Lower leg skin (tissue), 4 donors: ENCODE data around the gene TUBGCP6. TPM values are rescaled to one million over a fixed set of nuclear protein-coding genes. Genes with fewer than 3 reads are reported as not detected.

ENCODE experiments used
- DNase-seq, 2 donors: peaks; one replicate each; pipeline ENCODE4 v3.0.0-alpha.2; 2019; ENCODE audit warnings: low spot score in 2 of 2
- H3K4me3 ChIP-seq: fragments of 200-600 bp; sonication (generic); 2 replicates; pipeline ENCODE4 v1.5.1; 2017; ENCODE audit warnings: mild to moderate bottlenecking, low read depth; ENCODE audit not compliant: poor library complexity, severe bottlenecking
- POLR2A ChIP-seq, 2 donors: fragments of 450-650 bp; IDR thresholded peaks; one replicate each; pipeline ENCODE4 v1.6.1; 2016 to 2017; ENCODE audit warnings: antibody characterized with exemption in 2 of 2, mild to moderate bottlenecking in 1 of 2, moderate library complexity in 1 of 2
- WGBS, 2 donors: methylation state at CpG; one replicate each; pipeline ENCODE4 v1.1.5; 2018; 5-methylcytosine and 5-hydroxymethylcytosine counted together
- intact Hi-C: fragments of 100-400 bp; cut with DNase I; formaldehyde crosslinking; loops from one replicate; pipeline ENCODE4 v1.15.0; 2023; ENCODE audit warnings: low total_unique reads
- total RNA-seq, 4 donors: library from RNA; depleted of rRNA; stranded (reverse); fragments of >200 nt; gene quantifications; one replicate each; pipeline ENCODE4 v1.1.0, GENCODE V29; 2016
- TF ChIP-seq, protein P1 (sequence below), 3 donors: fragments of 450-650 bp; IDR thresholded peaks; one replicate each; pipeline ENCODE4 v1.5.1; 2016; ENCODE audit warnings: antibody characterized with exemption in 3 of 3, mild to moderate bottlenecking in 3 of 3, moderate library complexity in 2 of 3

Gene TUBGCP6
- total RNA-seq, 4 donors from 2014 or later = 37.1 to 67.0 (median 52.5) TPM

DNA sequence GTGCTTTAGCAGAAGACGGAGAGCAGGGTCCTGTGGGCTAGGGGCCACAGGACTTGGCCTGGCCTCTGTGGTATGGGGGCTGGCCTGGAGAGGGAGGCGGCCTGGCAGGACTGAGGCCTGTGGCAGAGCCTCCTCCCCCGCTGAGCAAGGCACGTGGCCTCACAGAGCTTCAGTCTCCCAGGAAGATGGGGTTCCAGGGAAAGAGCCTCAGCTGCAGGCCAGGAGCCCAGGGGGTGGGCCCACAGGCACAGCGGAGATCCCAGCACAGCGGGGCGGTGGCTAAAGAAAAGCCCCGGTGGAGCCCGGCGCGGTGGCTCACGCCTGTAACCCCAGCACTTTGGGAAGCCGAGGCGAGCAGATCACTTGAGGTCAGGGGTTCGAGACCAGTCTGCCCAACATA is 14.5 kb upstream of the TUBGCP6 start:
- intact Hi-C loops = no loop called here
- WGBS, 2 donors = 88 to 91% methylated on average over 15 of the region's 15 CpGs
- TF ChIP-seq, protein P1, sequence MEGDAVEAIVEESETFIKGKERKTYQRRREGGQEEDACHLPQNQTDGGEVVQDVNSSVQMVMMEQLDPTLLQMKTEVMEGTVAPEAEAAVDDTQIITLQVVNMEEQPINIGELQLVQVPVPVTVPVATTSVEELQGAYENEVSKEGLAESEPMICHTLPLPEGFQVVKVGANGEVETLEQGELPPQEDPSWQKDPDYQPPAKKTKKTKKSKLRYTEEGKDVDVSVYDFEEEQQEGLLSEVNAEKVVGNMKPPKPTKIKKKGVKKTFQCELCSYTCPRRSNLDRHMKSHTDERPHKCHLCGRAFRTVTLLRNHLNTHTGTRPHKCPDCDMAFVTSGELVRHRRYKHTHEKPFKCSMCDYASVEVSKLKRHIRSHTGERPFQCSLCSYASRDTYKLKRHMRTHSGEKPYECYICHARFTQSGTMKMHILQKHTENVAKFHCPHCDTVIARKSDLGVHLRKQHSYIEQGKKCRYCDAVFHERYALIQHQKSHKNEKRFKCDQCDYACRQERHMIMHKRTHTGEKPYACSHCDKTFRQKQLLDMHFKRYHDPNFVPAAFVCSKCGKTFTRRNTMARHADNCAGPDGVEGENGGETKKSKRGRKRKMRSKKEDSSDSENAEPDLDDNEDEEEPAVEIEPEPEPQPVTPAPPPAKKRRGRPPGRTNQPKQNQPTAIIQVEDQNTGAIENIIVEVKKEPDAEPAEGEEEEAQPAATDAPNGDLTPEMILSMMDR (IDR thresholded peaks at IDR 0.05) = no peak
- no peak for TF ChIP-seq POLR2A (IDR thresholded peaks at IDR 0.05)
- no peak overlapping the region for H3K4me3 ChIP-seq
- DNase-seq = no peak

DNA sequence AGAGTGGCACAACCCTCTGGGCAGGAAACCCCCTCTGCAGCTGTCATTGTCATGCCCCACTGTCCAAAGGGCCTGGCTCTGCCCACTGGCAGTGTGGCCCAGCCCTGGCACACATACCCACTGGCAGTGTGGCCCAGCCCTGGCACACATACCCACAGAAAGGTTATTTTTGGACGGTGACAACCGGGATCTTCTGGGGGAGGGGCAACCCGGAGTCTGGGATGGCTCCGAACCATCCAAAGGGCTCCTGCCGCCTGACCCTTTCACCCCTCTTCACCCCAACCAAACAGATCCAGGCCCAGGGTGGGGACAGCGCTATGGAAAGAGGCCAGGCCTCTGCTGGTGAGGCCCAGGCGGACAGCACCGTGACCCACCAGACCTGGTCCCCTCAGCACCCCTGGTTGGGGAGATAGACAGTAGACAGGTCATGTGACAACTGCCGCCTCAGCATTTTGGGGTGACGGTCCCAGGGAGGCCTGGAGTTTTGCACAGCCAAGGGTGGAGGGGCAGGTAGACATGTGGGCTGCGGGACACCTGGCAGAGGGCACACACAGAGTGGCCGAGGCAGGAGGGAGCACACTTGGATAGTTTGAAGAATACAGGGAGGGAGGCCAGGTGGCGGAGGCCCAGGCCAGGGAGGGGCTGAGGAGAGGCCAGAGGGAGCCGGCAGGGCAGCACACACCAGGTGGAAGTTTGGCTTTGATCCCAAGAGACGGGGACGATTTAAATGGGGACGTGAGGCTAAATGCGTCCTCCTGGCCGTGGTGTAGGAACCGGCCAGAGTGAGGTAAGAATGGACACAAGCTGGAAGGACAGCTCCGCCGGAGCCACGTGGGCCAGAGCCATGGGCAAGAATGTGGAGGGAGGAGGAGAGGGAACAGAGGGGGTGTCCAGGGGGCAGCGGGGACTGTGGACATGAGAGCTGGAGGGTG is 13.8 kb upstream of the TUBGCP6 start:
- TF ChIP-seq POLR2A (IDR thresholded peaks at IDR 0.05) = no peak
- TF ChIP-seq, protein P1 (IDR thresholded peaks at IDR 0.05) = no peak
- no peak overlapping the region for H3K4me3 ChIP-seq
- 71 to 73% methylated on average over 24 of the region's 24 CpGs for WGBS, 2 donors
- intact Hi-C loops = no loop called here
- DNase-seq = no peak

DNA sequence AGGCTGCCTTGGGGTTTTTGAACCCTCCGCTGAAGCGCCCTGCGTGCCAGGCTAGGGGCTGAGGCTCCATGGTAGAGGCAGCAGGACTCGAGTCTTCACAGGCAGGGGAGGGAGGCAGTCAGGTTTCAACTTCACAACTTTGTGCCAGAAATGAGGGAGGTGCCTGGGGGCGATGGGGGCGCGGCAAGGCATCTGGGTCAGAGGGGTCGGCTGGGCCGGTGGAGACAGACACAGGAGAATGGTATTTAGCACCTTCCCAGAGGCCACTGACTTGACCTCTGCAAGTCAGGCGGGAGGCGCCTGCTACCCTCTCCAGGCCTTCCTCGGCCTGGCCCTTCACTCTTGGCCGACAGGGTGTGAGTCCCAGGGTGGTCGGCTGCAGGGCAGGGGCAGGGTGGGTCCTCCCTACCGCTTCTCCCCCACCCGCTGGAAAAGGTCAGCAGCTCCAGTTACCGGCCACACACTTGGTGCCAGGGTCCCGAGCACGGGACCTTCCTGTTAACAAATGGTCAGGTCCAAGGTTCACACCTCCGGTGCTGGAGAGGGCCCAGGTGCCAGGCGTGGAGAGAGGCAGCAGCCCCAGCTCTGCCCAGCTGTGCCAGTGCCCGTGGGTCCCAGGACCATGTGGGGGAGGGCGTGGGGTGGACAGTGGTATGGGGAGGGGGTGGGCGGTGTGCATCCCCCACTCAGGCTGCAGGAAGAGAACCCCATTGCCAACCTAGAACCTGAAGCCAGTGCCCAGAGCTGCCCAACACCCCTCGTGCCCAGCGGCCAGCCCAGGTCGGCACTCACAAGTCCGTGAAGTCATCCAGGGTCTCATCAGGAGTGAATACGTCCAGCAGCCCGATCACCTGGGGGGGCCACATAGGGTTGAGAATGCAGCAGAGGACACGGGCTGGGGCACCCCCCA is 12.9 kb upstream of the TUBGCP6 start:
- DNase-seq = no peak
- H3K4me3 ChIP-seq = no peak overlapping the region
- intact Hi-C loops = no loop called here
- no peak for TF ChIP-seq POLR2A (IDR thresholded peaks at IDR 0.05)
- TF ChIP-seq, protein P1 (IDR thresholded peaks at IDR 0.05) = no peak
- 61 to 63% methylated on average over 28 to 31 of the region's 31 CpGs for WGBS, 2 donors

DNA sequence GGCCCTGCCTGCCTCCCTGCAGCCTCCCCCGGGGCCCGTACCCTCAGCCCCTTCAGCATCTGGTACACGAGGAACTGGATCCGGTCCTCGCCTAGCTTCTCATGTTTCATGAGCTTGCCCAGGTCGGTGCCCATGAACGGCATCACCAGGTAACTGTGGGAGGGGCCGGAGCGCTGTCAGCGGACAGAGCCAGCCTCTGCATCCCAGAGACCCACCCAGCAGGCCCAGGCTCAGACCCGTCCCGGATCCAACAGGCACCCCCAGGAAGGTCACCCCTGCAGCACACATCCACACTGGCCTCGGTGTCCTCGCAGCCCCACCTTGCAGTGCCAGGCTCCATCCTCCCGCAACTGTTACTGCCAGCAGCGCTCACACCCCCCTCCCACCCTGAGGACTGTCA is 12.2 kb upstream of the TUBGCP6 start:
- intact Hi-C loops = no loop called here
- TF ChIP-seq, protein P1 (IDR thresholded peaks at IDR 0.05) = no peak
- TF ChIP-seq POLR2A (IDR thresholded peaks at IDR 0.05) = no peak
- 47 to 54% methylated on average over 16 of the region's 16 CpGs for WGBS, 2 donors
- DNase-seq = no peak
- no peak overlapping the region for H3K4me3 ChIP-seq

DNA sequence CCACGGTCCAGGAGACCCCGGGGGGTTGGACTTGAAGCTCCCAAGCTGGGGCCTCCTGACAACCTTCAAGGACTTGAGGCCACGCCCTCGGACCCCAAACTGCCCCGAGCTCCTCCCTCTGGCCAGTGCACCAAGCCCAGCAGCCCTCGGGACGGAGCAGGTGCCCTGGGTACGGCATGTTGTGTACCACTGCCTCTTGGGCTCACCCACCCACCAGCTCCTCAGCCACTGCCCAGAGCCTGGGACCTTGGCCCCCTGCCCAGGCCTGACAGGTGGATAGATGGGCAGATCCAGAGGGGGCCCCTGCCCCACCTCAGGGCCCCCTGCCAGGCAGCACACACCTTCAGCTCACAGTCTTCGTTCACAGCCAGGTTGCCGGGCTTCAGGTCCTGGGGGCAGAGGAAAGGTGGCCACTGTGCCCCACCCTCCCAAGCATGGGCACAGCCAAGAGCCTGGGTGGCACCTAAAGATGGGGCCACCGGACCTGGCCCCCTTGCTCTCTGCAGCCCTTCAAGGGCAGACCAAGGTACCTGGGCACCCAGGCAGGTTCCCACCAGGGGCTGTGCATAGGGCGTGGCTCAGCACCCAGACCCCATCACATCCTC is 11.5 kb upstream of the TUBGCP6 start:
- intact Hi-C loops = no loop called here
- 64 to 83% methylated on average over 12 of the region's 12 CpGs for WGBS, 2 donors
- no peak for DNase-seq
- no peak for TF ChIP-seq POLR2A (IDR thresholded peaks at IDR 0.05)
- TF ChIP-seq, protein P1 (IDR thresholded peaks at IDR 0.05) = no peak
- H3K4me3 ChIP-seq = no peak overlapping the region
